Testis (tissue), 3 donors: ENCODE results near the gene PLXND1. TPM values are rescaled to one million over a fixed set of nuclear protein-coding genes. Genes with fewer than 3 reads are reported as not detected.

ENCODE experiments used
- DNase-seq: peaks from one replicate; pipeline ENCODE4 v3.0.0-alpha.2; 2019
- H3K27ac ChIP-seq, 2 donors: fragments of 200-600 bp; sonication (generic); one replicate each; pipeline ENCODE4 v1.5.1; 2019
- H3K27me3 ChIP-seq: fragments of 200-600 bp; sonication (generic); one replicate; pipeline ENCODE4 v1.5.1; 2019
- H3K36me3 ChIP-seq: fragments of 200-600 bp; sonication (generic); one replicate; pipeline ENCODE4 v1.5.1; 2017; ENCODE audit warnings: low read depth; ENCODE audit errors: missing control alignments
- H3K4me1 ChIP-seq: fragments of 200-600 bp; sonication (generic); one replicate; pipeline ENCODE4 v1.5.1; 2019
- H3K4me3 ChIP-seq, 2 donors: fragments of 200-600 bp; sonication (generic); one replicate each; pipeline ENCODE4 v1.5.1; 2017 to 2019
- H3K9me3 ChIP-seq: fragments of 200-600 bp; sonication (generic); one replicate; pipeline ENCODE4 v1.5.1; 2017
- CTCF ChIP-seq, 3 experiments: fragments of 450-650 bp in 2 of 3; fragments of 200-600 bp in 1 of 3; sonication (generic) in 1 of 3; IDR thresholded peaks; one replicate each; pipeline ENCODE4 v1.5.1; 2016 to 2019; ENCODE audit warnings: antibody characterized with exemption in 3 of 3, mild to moderate bottlenecking in 2 of 3, moderate library complexity in 1 of 3
- POLR2A ChIP-seq: fragments of 450-650 bp; IDR thresholded peaks from one replicate; pipeline ENCODE4 v1.6.1; 2017; ENCODE audit warnings: antibody characterized with exemption, mild to moderate bottlenecking, moderate library complexity
- WGBS, 2 donors: methylation state at CpG; one replicate each; pipeline ENCODE4 v1.1.5; 2018; 5-methylcytosine and 5-hydroxymethylcytosine counted together
- intact Hi-C: fragments of 100-400 bp; cut with DNase I; formaldehyde crosslinking; loops from one replicate; pipeline ENCODE4 v1.15.1; 2023; ENCODE audit warnings: low total_unique reads
- polyA plus RNA-seq: library from polyadenylated mRNA; stranded (reverse); fragments of 350-450 nt; fragmentation: Illumina TruSeq; extraction: RNeasy Lipid Tissue Mini Kit (QIAGEN cat#74804); gene quantifications from one replicate; pipeline ENCODE4 v1.2.3, GENCODE V29; 2014; ENCODE audit warnings: low read depth, low replicate concordance; ENCODE audit not compliant: insufficient read depth
- total RNA-seq, 2 donors: library from RNA; depleted of rRNA; stranded (reverse); fragments of >200 nt; gene quantifications; one replicate each; pipeline ENCODE4 v1.2.3, GENCODE V29; 2016

Gene PLXND1
- total and polyA plus RNA-seq, 3 donors from 2014 or later, result 50.2 to 87.8 (median 69.2) TPM

- intact Hi-C loops, result no loop called here
- Histone ChIP-seq H3K27me3 (no peaks in the 10 kb centered on the region), H3K4me3 (no peak overlapping the region), H3K36me3 (no peaks in the 10 kb centered on the region), H3K4me1 (peaks cover 33% of the 10 kb centered on the region), H3K9me3 (no peaks in the 10 kb centered on the region), H3K27ac (no peak overlapping the region)
- DNase-seq, result no peak
- 83 to 94% methylated on average over 2 to 6 of the region's 6 CpGs for WGBS, 2 donors
- TF ChIP-seq POLR2A, result no peak
- no peak for TF ChIP-seq CTCF (IDR thresholded peaks at IDR 0.05)
These were observed 13.3 kb upstream of the PLXND1 start for GRCh38 chr3:129619726-129620162.

- 60 to 76% methylated on average over 7 to 23 of the region's 23 CpGs for WGBS, 2 donors
- no peak for DNase-seq
- H3K4me1 ChIP-seq, result peaks cover 26% of the 10 kb centered on the region
- H3K36me3 ChIP-seq, result no peaks in the 10 kb centered on the region
- no peak overlapping the region for H3K4me3 ChIP-seq
- TF ChIP-seq POLR2A (no peak), CTCF (IDR thresholded peaks at IDR 0.05) (no peak)
- no peaks in the 10 kb centered on the region for H3K9me3 ChIP-seq
- intact Hi-C loops, result no loop called here
- no peaks in the 10 kb centered on the region for H3K27me3 ChIP-seq
- no peak overlapping the region for H3K27ac ChIP-seq
These were observed 12.6 kb upstream of the PLXND1 start for GRCh38 chr3:129618901-129619671.

GRCh38 chr3:129618186-129618820 lies 11.8 kb upstream of the PLXND1 start:
- Histone ChIP-seq H3K27me3 (no peaks in the 10 kb centered on the region), H3K36me3 (no peaks in the 10 kb centered on the region), H3K4me3 (no peak overlapping the region), H3K4me1 (peaks cover 21% of the 10 kb centered on the region), H3K9me3 (no peaks in the 10 kb centered on the region), H3K27ac (no peak overlapping the region)
- intact Hi-C loops, result no loop called here
- DNase-seq, result no peak
- WGBS, 2 donors, result 80 to 85% methylated on average over 13 to 15 of the region's 15 CpGs
- no peak for TF ChIP-seq POLR2A
- no peak for TF ChIP-seq CTCF (IDR thresholded peaks at IDR 0.05)

GRCh38 chr3:129617381-129618185 lies 11.1 kb upstream of the PLXND1 start:
- intact Hi-C loops, result no loop called here
- 89 to 92% methylated on average over 5 to 12 of the region's 12 CpGs for WGBS, 2 donors
- no peaks in the 10 kb centered on the region for H3K36me3 ChIP-seq
- H3K9me3 ChIP-seq, result no peaks in the 10 kb centered on the region
- H3K27me3 ChIP-seq, result no peaks in the 10 kb centered on the region
- no peak overlapping the region for H3K4me3 ChIP-seq
- TF ChIP-seq CTCF (IDR thresholded peaks at IDR 0.05) (no peak), POLR2A (no peak)
- no peak for DNase-seq
- no peak overlapping the region for H3K27ac ChIP-seq
- peaks cover 19% of the 10 kb centered on the region for H3K4me1 ChIP-seq
